Thoracic aorta (tissue), 2 donors: ENCODE measurements around the gene GLS2. TPM values are rescaled to one million over a fixed set of nuclear protein-coding genes. Genes with fewer than 3 reads are reported as not detected.

Experiments used
- ATAC-seq: fragments of 150-250 bp; one replicate; pipeline ENCODE4 v1.8.0; 2017; ENCODE audit warnings: low read depth; ENCODE audit not compliant: insufficient number of reproducible peaks, low FRiP score
- DNase-seq: peaks from one replicate; pipeline ENCODE4 v3.0.0-alpha.2; 2020; ENCODE audit warnings: low spot score
- H3K27ac ChIP-seq, 2 donors: fragments of 200-600 bp; sonication (generic); 1 replicate in 1 of 2; 2 replicates in 1 of 2; pipeline ENCODE4 v1.5.1; 2016; ENCODE audit warnings: mild to moderate bottlenecking in 2 of 2, moderate library complexity in 2 of 2
- H3K27me3 ChIP-seq: fragments of 200-600 bp; sonication (generic); replicated peaks from 2 replicates; pipeline ENCODE4 v1.6.0; 2016; ENCODE audit warnings: mild to moderate bottlenecking; ENCODE audit not compliant: insufficient read depth
- H3K36me3 ChIP-seq: fragments of 200-600 bp; sonication (generic); one replicate; pipeline ENCODE4 v1.5.1; 2016
- H3K4me1 ChIP-seq, 2 donors: fragments of 200-600 bp; sonication (generic); 1 replicate in 1 of 2; 2 replicates in 1 of 2; pipeline versions ENCODE4 v1.5.1 to v1.6.0; 2016; ENCODE audit warnings: low read depth in 2 of 2, mild to moderate bottlenecking in 1 of 2; ENCODE audit not compliant: control insufficient read depth in 1 of 2
- H3K4me3 ChIP-seq: fragments of 200-600 bp; sonication (generic); 2 replicates; pipeline ENCODE4 v1.5.1; 2016; ENCODE audit warnings: mild to moderate bottlenecking
- H3K9me3 ChIP-seq: fragments of 200-600 bp; sonication (generic); 2 replicates; pipeline ENCODE4 v1.5.1; 2016
- CTCF ChIP-seq: fragments of 200-600 bp; sonication (generic); IDR thresholded peaks from one replicate; pipeline ENCODE4 v1.5.1; 2019; ENCODE audit warnings: antibody characterized with exemption
- total RNA-seq, 2 donors: library from RNA; depleted of rRNA; stranded (reverse); fragments of >200 nt; gene quantifications; one replicate each; pipeline versions ENCODE4 v1.1.0 to v1.2.3, GENCODE V29; 2016

The GLS2 gene
- total RNA-seq, 2 donors from 2014 or later, result 0.85 TPM; not detected in 1

GRCh38 chr12:56474389-56474788 lies 13.6 kb downstream of the GLS2 start:
- no peak for TF ChIP-seq CTCF
- ATAC-seq, result no peak

DNA sequence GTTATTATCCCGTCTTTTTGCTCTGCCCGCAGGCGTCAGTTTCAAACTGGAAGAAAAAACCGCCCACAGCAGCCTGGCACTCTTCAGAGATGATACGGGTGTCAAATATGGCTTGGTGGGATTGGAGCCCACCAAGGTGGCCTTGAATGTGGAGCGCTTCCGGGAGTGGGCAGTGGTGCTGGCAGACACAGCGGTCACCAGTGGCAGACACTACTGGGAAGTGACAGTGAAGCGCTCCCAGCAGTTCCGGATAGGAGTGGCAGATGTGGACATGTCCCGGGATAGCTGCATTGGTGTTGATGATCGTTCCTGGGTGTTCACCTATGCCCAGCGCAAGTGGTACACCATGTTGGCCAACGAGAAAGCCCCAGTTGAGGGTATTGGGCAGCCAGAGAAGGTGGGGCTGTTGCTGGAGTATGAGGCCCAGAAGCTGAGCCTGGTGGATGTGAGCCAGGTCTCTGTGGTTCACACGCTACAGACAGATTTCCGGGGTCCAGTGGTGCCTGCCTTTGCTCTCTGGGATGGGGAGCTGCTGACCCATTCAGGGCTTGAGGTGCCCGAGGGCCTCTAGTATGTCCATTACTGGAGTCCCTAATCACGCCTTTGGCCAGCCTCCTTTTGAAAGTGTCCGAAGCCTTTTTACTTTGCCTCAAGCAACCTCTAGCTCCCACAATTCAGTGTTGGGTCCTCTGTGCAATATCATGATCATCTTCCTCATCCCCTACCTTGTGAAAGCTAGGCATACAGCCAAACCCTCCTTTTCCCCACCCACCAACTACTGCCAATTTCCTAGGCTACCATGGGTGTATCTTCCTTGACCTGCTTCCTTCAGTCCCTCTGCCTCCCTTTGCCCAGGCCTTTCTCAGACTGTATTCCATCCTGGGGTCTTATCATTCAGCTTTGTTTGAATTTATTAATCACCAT lies 18.7 kb downstream of the GLS2 start:
- TF ChIP-seq CTCF, result no peak
- H3K27ac ChIP-seq, result peak overlapping the region; percentile 87 to 90
- H3K27me3 ChIP-seq, result no peaks in the 10 kb centered on the region
- peak overlapping the region; percentile 100 for H3K4me3 ChIP-seq
- peaks cover 12 to 20% of the 10 kb centered on the region in 2 donors for H3K4me1 ChIP-seq
- no peak for ATAC-seq
- no peak for DNase-seq
- no peaks in the 10 kb centered on the region for H3K36me3 ChIP-seq
- no peaks in the 10 kb centered on the region for H3K9me3 ChIP-seq

More at GRCh38 chr12:56474389-56474788, 13.6 kb downstream of the GLS2 start:
- H3K36me3 ChIP-seq, result no peaks in the 10 kb centered on the region
- H3K4me1 ChIP-seq, result peaks cover 3 to 10% of the 10 kb centered on the region in 2 donors
- no peak overlapping the region for H3K4me3 ChIP-seq
- H3K9me3 ChIP-seq, result no peaks in the 10 kb centered on the region
- H3K27ac ChIP-seq, result no peak overlapping the region
- no peak for DNase-seq
- no peaks in the 10 kb centered on the region for H3K27me3 ChIP-seq

GRCh38 chr12:56468216-56469006 lies 19.6 kb downstream of the GLS2 start, which contains the start of gene SPRYD4:
SPRYD4 (plus strand) TSS chr12:56468578; CDS start chr12:56468592, 14 bp downstream.
- Histone ChIP-seq H3K9me3 (no peaks in the 10 kb centered on the region), H3K36me3 (no peaks in the 10 kb centered on the region), H3K4me1 (peaks cover 12 to 20% of the 10 kb centered on the region in 2 donors), H3K4me3 (peak within 1 kb of the TSS; percentile 100), H3K27me3 (no peaks in the 10 kb centered on the region), H3K27ac (peak within 1 kb of the TSS; percentile 87 to 90)
- no peak for TF ChIP-seq CTCF
- peak; percentile 82 for ATAC-seq
- peak; percentile 69 for DNase-seq

DNA sequence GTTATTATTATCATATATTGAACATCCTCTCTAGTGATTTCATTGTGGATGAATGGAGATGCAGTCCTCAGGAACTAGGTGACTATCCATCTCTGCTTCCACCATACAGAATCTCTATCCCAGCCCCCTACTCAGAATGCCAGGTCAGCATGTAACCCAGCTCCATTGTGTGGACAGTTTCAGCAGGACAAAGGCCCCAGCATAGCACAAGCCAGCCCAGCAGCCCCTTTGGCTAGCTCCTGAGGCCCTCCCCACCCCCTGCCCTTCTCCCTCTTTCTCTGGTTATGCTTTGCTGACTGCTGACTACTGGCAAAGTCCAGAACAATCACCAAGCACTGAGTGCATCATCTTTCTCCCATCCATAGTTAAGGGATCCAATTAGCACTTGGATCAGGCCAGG lies 25.4 kb downstream of the GLS2 start:
- no peaks in the 10 kb centered on the region for H3K36me3 ChIP-seq
- H3K27ac ChIP-seq, result no peak overlapping the region
- no peak overlapping the region for H3K4me3 ChIP-seq
- peaks cover under 1% of the 10 kb centered on the region in 2 donors for H3K4me1 ChIP-seq
- no peaks in the 10 kb centered on the region for H3K9me3 ChIP-seq
- ATAC-seq (no peak), DNase-seq (no peak)
- no peaks in the 10 kb centered on the region for H3K27me3 ChIP-seq
- TF ChIP-seq CTCF, result no peak
